GM10847 (cell line): ENCODE data around the gene TFF1.

Source experiments
- POLR2A ChIP-seq: IDR thresholded peaks from 2 replicates; pipeline ENCODE4 v1.6.1; 2011; ENCODE audit not compliant: insufficient read length; ENCODE audit errors: extremely low read depth

Gene TFF1

GRCh38 chr21:42366292-42367010 lies at the start of gene TFF1:
TSS of gene TFF1 (minus strand) at chr21:42366535. CDS start at chr21:42366495, 40 bp downstream.
- TF ChIP-seq POLR2A: no peak

- TF ChIP-seq POLR2A: no peak
Measured at GRCh38 chr21:42414928-42415769, 48.8 kb upstream of the TFF1 start.

GRCh38 chr21:42414553-42414927 lies 48.2 kb upstream of the TFF1 start:
- TF ChIP-seq POLR2A: no peak

- no peak for TF ChIP-seq POLR2A
Measured at GRCh38 chr21:42414066-42414465, 47.7 kb upstream of the TFF1 start.

- no peak for TF ChIP-seq POLR2A
Measured at GRCh38 chr21:42413500-42413899, 47.2 kb upstream of the TFF1 start.

- no peak for TF ChIP-seq POLR2A
Measured at GRCh38 chr21:42413093-42413492, 46.8 kb upstream of the TFF1 start.

GRCh38 chr21:42412636-42412933 lies 46.2 kb upstream of the TFF1 start:
- TF ChIP-seq POLR2A: no peak

GRCh38 chr21:42411891-42412635 lies 45.7 kb upstream of the TFF1 start:
- no peak for TF ChIP-seq POLR2A

- TF ChIP-seq POLR2A: no peak
Measured at GRCh38 chr21:42411197-42411869, 45.0 kb upstream of the TFF1 start.

GRCh38 chr21:42409366-42409765 lies 43.0 kb upstream of the TFF1 start:
- no peak for TF ChIP-seq POLR2A

- no peak for TF ChIP-seq POLR2A
Measured at GRCh38 chr21:42407476-42407875, 41.1 kb upstream of the TFF1 start.

- TF ChIP-seq POLR2A: no peak
Measured at GRCh38 chr21:42406866-42407265, 40.5 kb upstream of the TFF1 start.

- TF ChIP-seq POLR2A: no peak
Measured at GRCh38 chr21:42406201-42406621, 39.9 kb upstream of the TFF1 start.

GRCh38 chr21:42405064-42406013 lies 39.0 kb upstream of the TFF1 start:
- TF ChIP-seq POLR2A: no peak
